IPS DF 19.7 (cell line): Measurements from ENCODE around the gene VAV1.

Experiments used
- DNase-seq: peaks from one replicate; pipeline ENCODE4 v3.0.0-alpha.2; 2013; ENCODE audit warnings: low read depth, low spot score

The VAV1 gene, protein sequence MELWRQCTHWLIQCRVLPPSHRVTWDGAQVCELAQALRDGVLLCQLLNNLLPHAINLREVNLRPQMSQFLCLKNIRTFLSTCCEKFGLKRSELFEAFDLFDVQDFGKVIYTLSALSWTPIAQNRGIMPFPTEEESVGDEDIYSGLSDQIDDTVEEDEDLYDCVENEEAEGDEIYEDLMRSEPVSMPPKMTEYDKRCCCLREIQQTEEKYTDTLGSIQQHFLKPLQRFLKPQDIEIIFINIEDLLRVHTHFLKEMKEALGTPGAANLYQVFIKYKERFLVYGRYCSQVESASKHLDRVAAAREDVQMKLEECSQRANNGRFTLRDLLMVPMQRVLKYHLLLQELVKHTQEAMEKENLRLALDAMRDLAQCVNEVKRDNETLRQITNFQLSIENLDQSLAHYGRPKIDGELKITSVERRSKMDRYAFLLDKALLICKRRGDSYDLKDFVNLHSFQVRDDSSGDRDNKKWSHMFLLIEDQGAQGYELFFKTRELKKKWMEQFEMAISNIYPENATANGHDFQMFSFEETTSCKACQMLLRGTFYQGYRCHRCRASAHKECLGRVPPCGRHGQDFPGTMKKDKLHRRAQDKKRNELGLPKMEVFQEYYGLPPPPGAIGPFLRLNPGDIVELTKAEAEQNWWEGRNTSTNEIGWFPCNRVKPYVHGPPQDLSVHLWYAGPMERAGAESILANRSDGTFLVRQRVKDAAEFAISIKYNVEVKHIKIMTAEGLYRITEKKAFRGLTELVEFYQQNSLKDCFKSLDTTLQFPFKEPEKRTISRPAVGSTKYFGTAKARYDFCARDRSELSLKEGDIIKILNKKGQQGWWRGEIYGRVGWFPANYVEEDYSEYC

GRCh38 chr19:6772028-6772865 lies at the start of gene VAV1:
Gene VAV1, plus strand, starts transcription at chr19:6772708. Its CDS starts 100 bp downstream, at chr19:6772808.
- no peak for DNase-seq

- DNase-seq = no peak
Observed at GRCh38 chr19:6723108-6723618, 49.3 kb upstream of the VAV1 start.

GRCh38 chr19:6723738-6724137 lies 48.8 kb upstream of the VAV1 start:
- DNase-seq = no peak

DNA sequence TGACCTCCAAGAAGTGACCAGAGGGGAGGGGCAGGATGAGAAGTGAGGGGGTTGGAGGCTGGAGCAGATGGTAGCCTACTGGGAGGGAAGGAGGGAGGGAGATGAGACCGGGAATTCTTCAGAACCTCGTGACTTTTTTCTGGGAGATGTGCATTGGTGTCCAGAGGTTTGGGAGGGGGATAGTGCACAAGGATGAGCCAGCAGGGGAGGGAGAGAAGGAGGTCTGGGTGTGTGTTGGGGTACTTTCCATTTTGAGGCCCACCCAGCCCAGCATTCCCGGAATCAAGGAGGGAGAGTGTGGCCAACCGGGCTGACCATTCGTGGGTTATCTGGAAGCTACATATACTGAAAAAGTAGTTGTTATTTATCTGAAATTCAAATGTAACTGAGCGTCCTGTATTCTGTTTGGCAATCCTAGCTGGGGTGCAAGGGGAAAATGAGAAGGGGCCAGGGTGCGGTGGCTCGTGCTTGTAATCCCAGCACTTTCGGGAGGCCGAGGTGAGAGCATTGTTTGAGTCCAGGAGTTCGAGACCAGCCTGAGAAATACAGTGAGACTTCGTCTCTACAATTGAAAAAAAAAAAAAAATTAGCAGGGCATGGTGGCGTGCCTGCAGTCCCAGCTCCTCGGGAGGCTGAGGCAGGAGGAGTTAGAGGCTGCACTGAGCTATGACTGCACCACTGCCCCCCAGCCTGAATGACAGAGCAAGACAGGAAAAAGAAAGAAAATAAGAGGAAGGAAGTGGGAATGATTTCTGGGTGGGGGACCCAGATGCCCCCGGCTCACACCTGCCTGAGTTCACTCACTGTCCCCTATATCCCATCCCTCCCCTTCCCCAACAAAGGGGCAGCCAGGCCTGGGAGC lies 47.6 kb upstream of the VAV1 start:
- no peak for DNase-seq

DNA sequence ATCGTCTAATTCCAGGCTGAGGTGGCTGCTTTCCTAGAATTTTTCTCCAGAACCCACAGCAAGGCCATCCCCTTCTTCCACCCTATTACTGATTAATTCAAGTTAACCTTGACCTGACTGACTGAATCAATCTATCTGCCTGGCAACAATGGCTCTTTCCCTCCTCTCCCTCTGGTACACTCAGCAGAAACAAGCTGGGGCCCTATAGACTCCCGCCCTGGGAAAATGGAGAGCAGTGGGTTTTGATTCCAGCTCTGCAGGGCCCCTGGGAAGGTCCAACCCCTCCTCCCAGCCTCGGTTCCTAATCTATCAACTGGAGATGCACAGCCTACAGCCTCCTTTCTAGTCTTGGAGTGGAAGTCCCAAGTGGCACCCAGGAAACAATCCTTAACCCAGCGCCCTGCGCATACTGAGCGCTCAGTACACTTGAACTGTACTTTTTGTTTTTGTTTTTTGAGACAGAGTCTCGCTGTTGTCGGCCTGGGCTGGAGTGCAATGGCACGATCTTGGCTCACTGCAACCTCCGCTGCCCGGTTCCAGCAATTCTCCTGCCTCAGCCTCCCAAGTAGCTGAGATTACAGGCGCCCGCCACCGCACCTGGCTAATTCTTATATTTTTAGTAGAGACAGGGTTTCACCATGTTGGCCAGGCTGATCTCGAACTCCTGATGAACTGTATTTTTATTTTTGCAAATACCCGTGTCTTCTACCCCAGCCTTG lies 46.8 kb upstream of the VAV1 start:
- DNase-seq = no peak

DNA sequence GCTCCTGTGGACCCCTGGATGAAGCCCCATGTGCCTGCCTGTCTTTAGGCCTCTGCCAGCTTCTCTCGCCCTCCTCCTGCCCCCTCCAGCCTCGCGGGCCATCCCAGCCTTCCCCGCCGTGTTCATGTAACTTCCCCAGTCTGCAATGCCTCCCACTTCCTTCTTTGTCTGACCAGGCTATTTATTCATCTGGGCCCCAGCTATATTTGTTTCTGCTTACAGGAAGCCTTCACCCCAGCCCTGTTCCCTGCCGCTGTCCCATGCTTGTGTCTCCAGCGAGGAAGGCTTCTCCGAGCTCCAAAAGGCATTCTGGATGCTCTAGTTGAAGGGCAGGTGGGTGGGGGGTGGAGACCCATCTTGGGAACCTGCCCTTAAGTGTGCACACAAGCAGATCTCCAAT lies 44.2 kb upstream of the VAV1 start:
- DNase-seq = no peak

DNA sequence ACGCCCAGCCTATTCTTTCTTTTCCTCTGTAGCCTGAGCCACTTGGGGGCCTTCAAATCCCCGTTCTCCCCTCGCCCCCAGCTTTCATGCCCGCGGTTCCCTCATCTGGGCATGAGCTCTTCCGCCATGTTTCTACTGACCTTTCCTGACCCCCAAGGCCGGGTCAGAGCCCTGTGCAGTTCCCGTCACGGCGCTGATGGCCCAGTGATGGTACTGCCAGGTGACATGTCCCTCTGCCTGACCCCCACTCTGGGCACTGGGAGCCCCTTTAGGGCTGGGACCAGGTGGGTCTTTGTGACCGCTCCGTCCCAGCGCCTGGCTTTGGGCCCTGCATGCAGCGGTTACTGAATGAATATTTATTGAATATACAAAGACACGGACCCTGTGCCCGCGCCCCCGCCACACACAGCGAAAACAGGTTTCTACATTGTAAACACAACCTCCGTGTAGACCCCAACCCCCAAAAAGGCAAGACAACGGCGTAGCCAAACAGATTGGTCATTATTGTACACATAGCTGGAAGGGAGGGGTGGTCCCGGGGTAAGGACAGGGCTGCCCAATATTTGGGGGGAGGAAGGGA lies 42.8 kb upstream of the VAV1 start:
- no peak for DNase-seq

GRCh38 chr19:6730153-6730804 lies 42.2 kb upstream of the VAV1 start:
- DNase-seq = no peak

- DNase-seq = no peak
Observed at GRCh38 chr19:6730941-6731670, 41.4 kb upstream of the VAV1 start.

- DNase-seq = no peak
Observed at GRCh38 chr19:6731822-6732221, 40.7 kb upstream of the VAV1 start.

DNA sequence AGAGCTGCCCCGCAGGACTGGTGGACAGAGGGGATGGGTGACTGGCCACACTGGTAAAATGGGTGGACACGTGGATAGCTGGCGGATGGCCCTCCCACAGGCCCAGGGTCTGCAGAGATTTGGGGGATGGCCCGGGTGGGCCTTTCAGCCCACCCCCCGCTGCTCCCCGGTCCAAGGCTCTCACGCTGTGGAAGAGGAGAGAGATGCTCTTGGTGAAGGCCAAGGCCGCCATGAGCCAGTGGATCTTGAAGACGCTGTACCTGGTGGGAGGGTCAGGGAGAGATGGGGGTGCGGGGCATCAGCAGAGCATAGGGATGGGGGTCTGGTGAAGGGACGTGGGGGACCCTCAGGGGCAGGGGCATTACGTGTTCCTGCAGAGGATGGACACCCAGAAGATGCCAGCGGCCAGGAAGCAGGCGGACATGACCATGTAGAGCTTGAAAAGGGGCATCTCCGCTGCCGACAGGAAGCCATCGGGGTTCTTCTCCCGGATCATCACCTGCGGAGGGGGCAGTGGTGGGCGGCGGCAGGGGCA lies 39.6 kb upstream of the VAV1 start:
- no peak for DNase-seq

DNA sequence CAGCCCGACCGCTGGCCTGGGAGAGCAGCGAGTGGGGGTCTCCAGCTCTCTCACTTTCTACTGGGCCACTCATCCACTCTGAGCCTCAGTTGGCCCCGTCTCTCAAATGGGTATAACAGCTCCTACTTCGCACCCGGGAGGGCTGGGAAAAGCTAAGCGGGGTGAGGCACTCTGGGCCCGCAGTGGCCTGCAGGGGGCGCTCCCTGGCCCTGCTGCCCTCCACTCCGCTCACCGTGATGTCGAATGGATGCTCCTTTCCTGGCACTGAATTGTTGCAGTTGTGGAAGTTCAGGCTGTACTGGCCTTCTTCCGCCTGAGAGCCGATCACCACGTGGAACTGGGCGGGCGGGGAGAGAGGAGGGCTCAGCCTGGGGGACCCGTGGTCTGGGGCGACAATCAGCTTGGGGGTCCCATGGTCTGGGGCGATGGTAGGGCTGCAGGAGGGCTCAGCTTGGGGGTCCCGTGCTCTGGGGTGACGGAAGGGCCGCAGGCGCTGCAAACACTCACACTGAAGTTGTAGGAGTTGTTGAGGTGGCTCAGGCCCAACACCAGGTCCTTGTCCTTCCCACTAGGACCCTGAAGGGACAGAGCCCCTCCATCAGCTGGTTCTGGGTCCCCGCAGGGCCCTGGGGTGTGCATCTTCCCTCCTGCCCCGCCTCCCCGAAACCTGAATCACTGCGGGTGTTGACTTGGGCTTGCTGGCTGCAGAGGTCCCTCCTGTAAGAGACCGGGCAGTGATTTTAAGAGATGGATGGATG lies 39.0 kb upstream of the VAV1 start:
- DNase-seq = no peak

DNA sequence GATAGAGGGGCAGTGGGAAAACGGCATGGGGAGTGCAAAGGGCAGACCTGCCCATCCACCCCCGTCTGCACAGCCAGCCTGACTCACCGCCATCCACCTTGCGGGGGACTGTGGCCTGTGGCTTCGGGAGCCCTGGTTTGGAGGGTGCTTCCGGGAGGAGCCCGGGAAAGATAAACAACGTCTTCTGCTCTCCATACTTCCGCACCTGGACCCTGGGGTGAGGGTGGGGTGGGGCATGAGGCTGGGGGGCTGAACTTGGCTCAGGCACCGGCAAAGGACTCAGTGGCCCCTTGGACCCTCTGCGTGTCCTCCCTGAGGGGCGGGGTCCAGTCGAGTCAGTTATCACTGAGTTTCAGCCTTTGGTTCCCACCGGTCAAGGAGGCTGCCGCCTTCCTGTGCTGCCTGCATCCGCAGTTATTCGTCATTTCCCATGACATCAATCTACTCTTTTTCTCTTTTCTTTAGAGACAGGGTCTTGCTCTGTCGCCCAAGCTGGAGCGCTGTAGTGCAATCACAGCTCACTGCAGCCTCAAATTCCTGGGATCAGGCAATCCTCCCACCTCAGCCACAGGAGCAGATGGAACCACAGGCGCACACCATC lies 38.3 kb upstream of the VAV1 start:
- DNase-seq = no peak

DNA sequence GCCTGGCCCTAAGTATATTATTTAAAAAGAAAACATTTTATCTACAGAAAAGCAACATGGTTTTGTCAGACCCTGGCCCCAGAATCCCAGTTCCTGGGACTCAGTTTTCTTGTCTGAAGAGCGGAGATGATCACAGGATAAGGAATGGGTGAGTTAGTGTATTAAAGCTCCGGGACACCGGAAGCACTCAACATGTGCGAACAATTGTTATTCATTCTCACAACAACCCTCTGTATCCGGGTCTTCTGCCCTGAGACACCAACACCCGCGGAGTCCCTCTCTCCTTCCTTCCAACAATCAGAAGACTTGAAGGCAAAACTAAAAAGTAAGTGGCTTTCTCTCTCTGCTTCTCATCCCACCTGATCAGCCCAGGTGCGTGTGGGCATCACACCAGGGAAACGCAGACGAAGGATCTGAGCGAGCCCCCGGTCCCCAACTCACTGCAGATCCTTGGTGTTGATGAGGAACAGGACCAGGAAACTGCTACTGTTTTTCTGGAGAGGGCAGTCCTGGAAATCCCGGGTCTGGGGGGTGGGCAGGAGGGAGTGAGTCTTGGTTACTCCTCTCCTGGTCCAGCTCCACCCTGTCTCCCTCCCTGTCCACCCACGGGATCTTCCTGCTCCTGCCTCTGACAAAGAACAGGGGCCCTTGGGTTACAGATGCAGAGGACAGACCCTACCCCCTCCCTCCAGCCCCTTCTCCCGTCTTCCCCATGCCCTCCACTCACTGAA lies 37.2 kb upstream of the VAV1 start:
- no peak for DNase-seq

- DNase-seq = no peak
Observed at GRCh38 chr19:6736169-6736916, 36.2 kb upstream of the VAV1 start.

DNA sequence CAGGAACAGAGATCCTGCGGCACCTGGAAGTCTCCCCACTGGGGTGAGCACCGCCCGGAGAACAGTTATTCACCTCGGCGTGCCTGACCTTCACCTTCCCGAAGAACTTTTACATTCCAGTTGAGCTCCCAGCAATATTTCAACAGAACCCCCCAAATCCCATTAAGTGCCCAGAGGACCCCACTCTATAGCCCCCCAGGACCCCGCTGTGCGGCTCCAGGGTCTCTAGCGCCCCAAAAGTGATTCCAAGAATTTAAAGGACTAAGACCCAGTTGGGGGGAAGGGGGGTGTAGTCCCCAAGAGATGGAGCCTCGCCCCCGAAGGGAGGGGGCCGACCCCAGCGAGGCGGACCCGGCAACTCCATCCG lies 35.6 kb upstream of the VAV1 start:
- no peak for DNase-seq
